Measurements from ENCODE around the gene LCN15. TPM values are rescaled to one million over a fixed set of nuclear protein-coding genes. Genes with fewer than 3 reads are reported as not detected.
"Not testable (repeated sequence)": the region's sequence is repeated elsewhere in the genome, so short reads cannot be mapped to it uniquely, and the experiment has no call there.

The LCN15 gene
- polyA plus RNA-seq, 1 donor (not counting 4 experiments of a cell fraction or from before 2014, with no cell fraction given), result not detected

GRCh38 chr9:136787690-136788400 lies 23.5 kb upstream of the LCN15 start:
- Histone ChIP-seq H3K27ac (ENCODE audit: control insufficient read depth, insufficient read depth, low read length) (no peak overlapping the region), H2AFZ (ENCODE audit: control insufficient read depth, low read length) (no peak overlapping the region), H3K9ac (ENCODE audit: control insufficient read depth, extremely low read depth, insufficient read depth, low read length) (no peak overlapping the region), H3K9me3 (ENCODE audit: control insufficient read depth, low read depth, low read length) (no peaks in the 10 kb centered on the region), H3K4me1 (ENCODE audit: control insufficient read depth, extremely low read depth, insufficient read depth, low read length) (peaks cover 17% of the 10 kb centered on the region), H3K27me3 (ENCODE audit: control insufficient read depth, extremely low read depth, insufficient read depth, low read length) (no peaks in the 10 kb centered on the region), H3K79me2 (ENCODE audit: control insufficient read depth, insufficient read depth, low read length) (peaks cover 9% of the 10 kb centered on the region), H3K36me3 (ENCODE audit: control insufficient read depth in 2 of 2, extremely low read depth in 1 of 2, insufficient read depth in 2 of 2, low read length in 2 of 2) (peaks cover 5 to 7% of the 10 kb centered on the region in 2 experiments), H3K4me2 (ENCODE audit: control insufficient read depth, extremely low read depth, insufficient read depth, low read depth, low read length) (peak overlapping the region; percentile 10), H3K9me1 (ENCODE audit: control insufficient read depth, extremely low read depth, insufficient read depth, low read length) (no peaks in the 10 kb centered on the region), H3K4me3 (ENCODE audit: control insufficient read depth in 2 of 3, extremely low read depth in 1 of 3, insufficient read depth in 2 of 3, low read depth in 1 of 3, low read length in 3 of 3) (no peak overlapping the region), H4K20me1 (ENCODE audit: control insufficient read depth, extremely low read depth, insufficient read depth, low read length) (peaks cover 9% of the 10 kb centered on the region)
- dilution Hi-C loops (cut with MboI; ENCODE audit: extremely low pct_ligation_motif_present, low sequenced_read_pairs), result no loop called here
- TF ChIP-seq CTCF (optimal IDR thresholded peaks at IDR 0.05 in 1 of 3, IDR thresholded peaks at IDR 0.05 in 1 of 3, conservative IDR thresholded peaks at IDR 0.05 in 1 of 3; ENCODE audit: extremely low read depth in 1 of 3, insufficient read depth in 2 of 3, low read length in 3 of 3) (peak; percentile 73 to 85 (median 79)), EZH2 (IDR thresholded peaks at IDR 0.05; ENCODE audit: low read length) (no peak)
- DNase-seq (ENCODE audit: low read depth, low spot score), result no peak
- no peak for FAIRE-seq

- H4K20me1 ChIP-seq (ENCODE audit: control insufficient read depth, extremely low read depth, insufficient read depth, low read length); H3K27me3 ChIP-seq (ENCODE audit: control insufficient read depth, extremely low read depth, insufficient read depth, low read length); H3K9me3 ChIP-seq (ENCODE audit: control insufficient read depth, low read depth, low read length); H3K9me1 ChIP-seq (ENCODE audit: control insufficient read depth, extremely low read depth, insufficient read depth, low read length); H3K79me2 ChIP-seq (ENCODE audit: control insufficient read depth, insufficient read depth, low read length); dilution Hi-C loops (cut with MboI; ENCODE audit: extremely low pct_ligation_motif_present, low sequenced_read_pairs); H3K9ac ChIP-seq (ENCODE audit: control insufficient read depth, extremely low read depth, insufficient read depth, low read length); H3K4me3 ChIP-seq (ENCODE audit: control insufficient read depth in 2 of 3, extremely low read depth in 1 of 3, insufficient read depth in 2 of 3, low read depth in 1 of 3, low read length in 3 of 3); H3K36me3 ChIP-seq (ENCODE audit: control insufficient read depth in 2 of 2, extremely low read depth in 1 of 2, insufficient read depth in 2 of 2, low read length in 2 of 2); H3K4me2 ChIP-seq (ENCODE audit: control insufficient read depth, extremely low read depth, insufficient read depth, low read depth, low read length); FAIRE-seq; H3K27ac ChIP-seq (ENCODE audit: control insufficient read depth, insufficient read depth, low read length); DNase-seq (ENCODE audit: low read depth, low spot score); H2AFZ ChIP-seq (ENCODE audit: control insufficient read depth, low read length): not testable (repeated sequence)
- H3K4me1 ChIP-seq (ENCODE audit: control insufficient read depth, extremely low read depth, insufficient read depth, low read length), result peaks cover 10% of the 10 kb centered on the region
Measured at GRCh38 chr9:136786983-136787382, 22.7 kb upstream of the LCN15 start.

- Histone ChIP-seq H2AFZ (ENCODE audit: control insufficient read depth, low read length) (no peak overlapping the region), H3K36me3 (ENCODE audit: control insufficient read depth in 2 of 2, extremely low read depth in 1 of 2, insufficient read depth in 2 of 2, low read length in 2 of 2) (no peaks in the 10 kb centered on the region), H3K4me3 (ENCODE audit: control insufficient read depth in 2 of 3, extremely low read depth in 1 of 3, insufficient read depth in 2 of 3, low read depth in 1 of 3, low read length in 3 of 3) (no peak overlapping the region), H3K9ac (ENCODE audit: control insufficient read depth, extremely low read depth, insufficient read depth, low read length) (no peak overlapping the region), H4K20me1 (ENCODE audit: control insufficient read depth, extremely low read depth, insufficient read depth, low read length) (no peaks in the 10 kb centered on the region), H3K9me1 (ENCODE audit: control insufficient read depth, extremely low read depth, insufficient read depth, low read length) (no peaks in the 10 kb centered on the region), H3K79me2 (ENCODE audit: control insufficient read depth, insufficient read depth, low read length) (peaks cover 1% of the 10 kb centered on the region), H3K27ac (ENCODE audit: control insufficient read depth, insufficient read depth, low read length) (no peak overlapping the region), H3K4me2 (ENCODE audit: control insufficient read depth, extremely low read depth, insufficient read depth, low read depth, low read length) (no peak overlapping the region), H3K27me3 (ENCODE audit: control insufficient read depth, extremely low read depth, insufficient read depth, low read length) (no peaks in the 10 kb centered on the region), H3K9me3 (ENCODE audit: control insufficient read depth, low read depth, low read length) (no peaks in the 10 kb centered on the region), H3K4me1 (ENCODE audit: control insufficient read depth, extremely low read depth, insufficient read depth, low read length) (peaks cover 7% of the 10 kb centered on the region)
- DNase-seq (ENCODE audit: low read depth, low spot score), result no peak
- FAIRE-seq, result no peak
- TF ChIP-seq EZH2 (IDR thresholded peaks at IDR 0.05; ENCODE audit: low read length), result no peak
- no peak for TF ChIP-seq CTCF (optimal IDR thresholded peaks at IDR 0.05 in 1 of 3, IDR thresholded peaks at IDR 0.05 in 1 of 3, conservative IDR thresholded peaks at IDR 0.05 in 1 of 3; ENCODE audit: extremely low read depth in 1 of 3, insufficient read depth in 2 of 3, low read length in 3 of 3)
- dilution Hi-C loops (cut with MboI; ENCODE audit: extremely low pct_ligation_motif_present, low sequenced_read_pairs), result no loop called here
Measured at GRCh38 chr9:136786451-136786850, 22.1 kb upstream of the LCN15 start.

Data from keratinocyte (primary cell).